ENCODE data around the gene BMPR1A.

- TF ChIP-seq POLR2A (IDR thresholded peaks at IDR 0.05), result no peak
- TF ChIP-seq, protein P1, sequence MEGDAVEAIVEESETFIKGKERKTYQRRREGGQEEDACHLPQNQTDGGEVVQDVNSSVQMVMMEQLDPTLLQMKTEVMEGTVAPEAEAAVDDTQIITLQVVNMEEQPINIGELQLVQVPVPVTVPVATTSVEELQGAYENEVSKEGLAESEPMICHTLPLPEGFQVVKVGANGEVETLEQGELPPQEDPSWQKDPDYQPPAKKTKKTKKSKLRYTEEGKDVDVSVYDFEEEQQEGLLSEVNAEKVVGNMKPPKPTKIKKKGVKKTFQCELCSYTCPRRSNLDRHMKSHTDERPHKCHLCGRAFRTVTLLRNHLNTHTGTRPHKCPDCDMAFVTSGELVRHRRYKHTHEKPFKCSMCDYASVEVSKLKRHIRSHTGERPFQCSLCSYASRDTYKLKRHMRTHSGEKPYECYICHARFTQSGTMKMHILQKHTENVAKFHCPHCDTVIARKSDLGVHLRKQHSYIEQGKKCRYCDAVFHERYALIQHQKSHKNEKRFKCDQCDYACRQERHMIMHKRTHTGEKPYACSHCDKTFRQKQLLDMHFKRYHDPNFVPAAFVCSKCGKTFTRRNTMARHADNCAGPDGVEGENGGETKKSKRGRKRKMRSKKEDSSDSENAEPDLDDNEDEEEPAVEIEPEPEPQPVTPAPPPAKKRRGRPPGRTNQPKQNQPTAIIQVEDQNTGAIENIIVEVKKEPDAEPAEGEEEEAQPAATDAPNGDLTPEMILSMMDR (IDR thresholded peaks at IDR 0.05), result no peak
Measured at GRCh38 chr10:86850481-86850880, 94.1 kb downstream of the BMPR1A start.
